ENCODE measurements around the gene NXPH1.

The NXPH1 gene

GRCh38 chr7:8455426-8455825, 22.0 kb downstream of the NXPH1 start:
- Histone ChIP-seq H3K4me1 (ENCODE audit: control insufficient read depth, low read length) (no peaks in the 10 kb centered on the region), H3K36me3 (ENCODE audit: control insufficient read depth, low read length) (no peaks in the 10 kb centered on the region), H3K79me2 (ENCODE audit: control insufficient read depth, low read length) (no peaks in the 10 kb centered on the region), H3F3A (ENCODE audit: control insufficient read depth, insufficient read depth) (no peaks in the 10 kb centered on the region), H3K9me2 (replicated peaks; ENCODE audit: control insufficient read depth, low read length) (no peaks in the 10 kb centered on the region), H3K27ac (ENCODE audit: low read depth, low read length) (no peak overlapping the region), H3K27me3 (ENCODE audit: control insufficient read depth, low read length) (no peaks in the 10 kb centered on the region), H4K20me1 (ENCODE audit: control insufficient read depth, insufficient read depth, low read depth, low read length) (no peaks in the 10 kb centered on the region), H3K4me2 (ENCODE audit: low read length) (no peak overlapping the region), H3K9me3 (ENCODE audit: control insufficient read depth, insufficient read depth, low read length) (no peaks in the 10 kb centered on the region), H3K4me3 (ENCODE audit: low read length) (no peak overlapping the region)
- TF ChIP-seq CTCF (IDR thresholded peaks at IDR 0.05; ENCODE audit: low read depth, low read length, poor library complexity, severe bottlenecking) = no peak

- Histone ChIP-seq H3K4me1 (ENCODE audit: control insufficient read depth, low read length) (no peaks in the 10 kb centered on the region), H3K4me3 (ENCODE audit: low read length) (no peak overlapping the region), H3K36me3 (ENCODE audit: control insufficient read depth, low read length) (no peaks in the 10 kb centered on the region), H3K27me3 (ENCODE audit: control insufficient read depth, low read length) (no peaks in the 10 kb centered on the region), H3K27ac (ENCODE audit: low read depth, low read length) (no peak overlapping the region), H3K9me2 (replicated peaks; ENCODE audit: control insufficient read depth, low read length) (no peaks in the 10 kb centered on the region), H3K4me2 (ENCODE audit: low read length) (no peak overlapping the region), H3K9me3 (ENCODE audit: control insufficient read depth, insufficient read depth, low read length) (no peaks in the 10 kb centered on the region), H4K20me1 (ENCODE audit: control insufficient read depth, insufficient read depth, low read depth, low read length) (no peaks in the 10 kb centered on the region), H3F3A (ENCODE audit: control insufficient read depth, insufficient read depth) (no peaks in the 10 kb centered on the region), H3K79me2 (ENCODE audit: control insufficient read depth, low read length) (no peaks in the 10 kb centered on the region)
- TF ChIP-seq EZH2phosphoT487 (IDR thresholded peaks at IDR 0.05; ENCODE audit: borderline replicate concordance, low read length) (no peak), CTCF (IDR thresholded peaks at IDR 0.05; ENCODE audit: low read depth, low read length, poor library complexity, severe bottlenecking) (no peak)
Measured at GRCh38 chr7:8462309-8462708, 28.9 kb downstream of the NXPH1 start.

GRCh38 chr7:8465338-8465737, 31.9 kb downstream of the NXPH1 start:
- Histone ChIP-seq H3K4me1 (ENCODE audit: control insufficient read depth, low read length) (no peaks in the 10 kb centered on the region), H3K4me3 (ENCODE audit: low read length) (no peak overlapping the region), H4K20me1 (ENCODE audit: control insufficient read depth, insufficient read depth, low read depth, low read length) (no peaks in the 10 kb centered on the region), H3K4me2 (ENCODE audit: low read length) (no peak overlapping the region), H3K27ac (ENCODE audit: low read depth, low read length) (no peak overlapping the region), H3K9me2 (replicated peaks; ENCODE audit: control insufficient read depth, low read length) (no peaks in the 10 kb centered on the region), H3K36me3 (ENCODE audit: control insufficient read depth, low read length) (no peaks in the 10 kb centered on the region), H3F3A (ENCODE audit: control insufficient read depth, insufficient read depth) (no peaks in the 10 kb centered on the region), H3K79me2 (ENCODE audit: control insufficient read depth, low read length) (no peaks in the 10 kb centered on the region), H3K27me3 (ENCODE audit: control insufficient read depth, low read length) (no peaks in the 10 kb centered on the region), H3K9me3 (ENCODE audit: control insufficient read depth, insufficient read depth, low read length) (no peaks in the 10 kb centered on the region)
- no peak for TF ChIP-seq EZH2phosphoT487 (IDR thresholded peaks at IDR 0.05; ENCODE audit: borderline replicate concordance, low read length)
- TF ChIP-seq CTCF (IDR thresholded peaks at IDR 0.05; ENCODE audit: low read depth, low read length, poor library complexity, severe bottlenecking) = no peak

- no peaks in the 10 kb centered on the region for H3K9me2 ChIP-seq (replicated peaks; ENCODE audit: control insufficient read depth, low read length)
- H3F3A ChIP-seq (ENCODE audit: control insufficient read depth, insufficient read depth) = no peaks in the 10 kb centered on the region
- no peak overlapping the region for H3K4me3 ChIP-seq (ENCODE audit: low read length)
- H3K27me3 ChIP-seq (ENCODE audit: control insufficient read depth, low read length) = no peaks in the 10 kb centered on the region
- no peaks in the 10 kb centered on the region for H4K20me1 ChIP-seq (ENCODE audit: control insufficient read depth, insufficient read depth, low read depth, low read length)
- no peaks in the 10 kb centered on the region for H3K36me3 ChIP-seq (ENCODE audit: control insufficient read depth, low read length)
- TF ChIP-seq EZH2phosphoT487 (IDR thresholded peaks at IDR 0.05; ENCODE audit: borderline replicate concordance, low read length) (no peak), CTCF (IDR thresholded peaks at IDR 0.05; ENCODE audit: low read depth, low read length, poor library complexity, severe bottlenecking) (no peak)
- no peaks in the 10 kb centered on the region for H3K4me1 ChIP-seq (ENCODE audit: control insufficient read depth, low read length)
- H3K79me2 ChIP-seq (ENCODE audit: control insufficient read depth, low read length) = no peaks in the 10 kb centered on the region
- H3K9me3 ChIP-seq (ENCODE audit: control insufficient read depth, insufficient read depth, low read length) = no peaks in the 10 kb centered on the region
- no peak overlapping the region for H3K4me2 ChIP-seq (ENCODE audit: low read length)
- H3K27ac ChIP-seq (ENCODE audit: low read depth, low read length) = no peak overlapping the region
Measured at GRCh38 chr7:8480527-8480926, 47.1 kb downstream of the NXPH1 start.
